K562 (cell line): ENCODE results near the gene IRF2BP2. TPM values are rescaled to one million over a fixed set of nuclear protein-coding genes. Genes with fewer than 3 reads are reported as not detected.
A peak's percentile ranks its signal among the peaks of the same experiment; 100 is the strongest.

Experiments
- AFF1 ChIP-seq, 2 experiments: fragments of 450-650 bp; IDR thresholded peaks; 2 replicates each; pipeline ENCODE4 v1.6.1; 2018; ENCODE audit warnings: mild to moderate bottlenecking in 2 of 2, low read depth in 1 of 2; ENCODE audit not compliant: partially characterized antibody in 2 of 2
- GTF2A2 ChIP-seq: IDR thresholded peaks from 2 replicates; pipeline ENCODE4 v1.6.1; 2016; ENCODE audit warnings: mild to moderate bottlenecking, missing genetic modification characterization, missing compliant biosample characterization
- HDAC8 ChIP-seq: fragments of 450-650 bp; IDR thresholded peaks from 2 replicates; pipeline ENCODE4 v1.6.1; 2016; ENCODE audit warnings: mild to moderate bottlenecking, missing genetic modification characterization, moderate library complexity, missing compliant biosample characterization
- IFI16 ChIP-seq: fragments of 250-450 bp; sonication (Bioruptor Pico); IDR thresholded peaks from 2 replicates; pipeline ENCODE4 v2.1.2; 2022; ENCODE audit warnings: mild to moderate bottlenecking, inconsistent platforms
- MEIS2 ChIP-seq: fragments of 450-650 bp; IDR thresholded peaks from 2 replicates; pipeline ENCODE4 v1.6.1; 2014; ENCODE audit warnings: mild to moderate bottlenecking; ENCODE audit not compliant: partially characterized antibody
- NFE2 ChIP-seq: IDR thresholded peaks from 2 replicates; pipeline ENCODE4 v1.6.1; 2014; ENCODE audit warnings: antibody characterized with exemption, low read depth
- PHB ChIP-seq: fragments of 250-450 bp; sonication (Bioruptor Pico); IDR thresholded peaks from 2 replicates; pipeline ENCODE4 v1.5.0; 2021
- PHF21A ChIP-seq: fragments of 450-650 bp; IDR thresholded peaks from 2 replicates; pipeline ENCODE4 v1.6.1; 2017; ENCODE audit warnings: low read depth, borderline replicate concordance
- PREB ChIP-seq: sonication (generic); formaldehyde crosslinking; IDR thresholded peaks from 2 replicates; pipeline ENCODE4 v1.8.1; 2023; ENCODE audit warnings: mild to moderate bottlenecking, missing genetic modification reagents
- PYGO2 ChIP-seq: fragments of 450-650 bp; IDR thresholded peaks from 2 replicates; pipeline ENCODE4 v1.6.1; 2016; ENCODE audit warnings: mild to moderate bottlenecking, missing genetic modification characterization, moderate library complexity, missing compliant biosample characterization
- SP2 ChIP-seq: IDR thresholded peaks from 2 replicates; pipeline ENCODE4 v1.6.1; 2011; ENCODE audit warnings: mild to moderate bottlenecking, low read depth, low read length, moderate library complexity; ENCODE audit not compliant: poor library complexity, severe bottlenecking; ENCODE audit errors: extremely low read depth
- SRF ChIP-seq, 2 experiments: fragments of 250-450, 450-650 bp in 1 of 2; sonication (Bioruptor Pico) in 1 of 2; sonication (generic) in 1 of 2; formaldehyde crosslinking; IDR thresholded peaks; 2 replicates each; pipeline versions ENCODE4 v1.5.0 to v1.5.1; 2020 to 2022; ENCODE audit warnings: mild to moderate bottlenecking in 1 of 2, missing genetic modification reagents in 1 of 2
- STAT5A ChIP-seq: IDR thresholded peaks from 2 replicates; pipeline ENCODE4 v1.6.1; 2012; ENCODE audit warnings: low read length, inconsistent platforms, borderline replicate concordance
- TAF9B ChIP-seq: fragments of 450-650 bp; IDR thresholded peaks from 2 replicates; pipeline ENCODE4 v1.6.1; 2018; ENCODE audit warnings: mild to moderate bottlenecking; ENCODE audit not compliant: partially characterized antibody
- TCF7 ChIP-seq: sonication (generic); IDR thresholded peaks from 2 replicates; pipeline ENCODE4 v1.6.1; 2016; ENCODE audit warnings: antibody characterized with exemption, borderline replicate concordance
- ZFX ChIP-seq: sonication (generic); formaldehyde crosslinking; IDR thresholded peaks from 2 replicates; pipeline ENCODE4 v1.8.0; 2022; ENCODE audit warnings: mild to moderate bottlenecking, missing genetic modification reagents, moderate library complexity
- ZNF232 ChIP-seq: sonication (generic); formaldehyde crosslinking; IDR thresholded peaks from 2 replicates; pipeline ENCODE4 v1.8.0; 2022; ENCODE audit warnings: mild to moderate bottlenecking, missing genetic modification reagents
- ZNF324 ChIP-seq: fragments of 250-450 bp; sonication (Bioruptor Pico); IDR thresholded peaks from 2 replicates; pipeline ENCODE4 v1.4.0; 2020; ENCODE audit warnings: mild to moderate bottlenecking
- ZNF639 ChIP-seq, 2 experiments: fragments of 200-800 bp in 1 of 2; sonication (Bioruptor generic) in 1 of 2; sonication (generic) in 1 of 2; formaldehyde crosslinking in 1 of 2; IDR thresholded peaks in 1 of 2; conservative IDR thresholded peaks in 1 of 2; 2 replicates each; pipeline versions ENCODE4 v1.5.0 to v1.6.1; 2016 to 2020; ENCODE audit warnings: missing compliant biosample characterization in 1 of 2, missing genetic modification characterization in 1 of 2, missing genetic modification reagents in 1 of 2
- polyA plus RNA-seq, 8 experiments: library from polyadenylated mRNA; depleted of rRNA in 4 of 8; stranded (reverse) in 5 of 8; unstranded in 3 of 8; fragments of >200 nt; fragmentation: Nextera tagmentation in 2 of 8; fragmentation: Illumina TruSeq in 1 of 8; extraction: Ambion mirVana in 2 of 8; extraction: Trizol in 1 of 8; gene quantifications; 2 replicates each; pipeline versions ENCODE4 v1.2.1 to v1.2.3, GENCODE V29; 2011 to 2014; ENCODE audit warnings: inconsistent platforms in 1 of 8, missing spikeins in 1 of 8
- total RNA-seq, 7 experiments: library from RNA; depleted of rRNA in 6 of 7; stranded (reverse); fragments of >200 nt in 6 of 7; fragmentation: Illumina TruSeq in 2 of 7; extraction: Trizol in 2 of 7; gene quantifications; 2 replicates each; pipeline versions ENCODE4 v1.2.1 to v1.2.3, GENCODE V29; 2011 to 2021; ENCODE audit warnings: low replicate concordance in 1 of 7

Gene IRF2BP2
- total and polyA plus RNA-seq, 9 of the 15 experiments (the other 6 are each of a cell fraction or from before 2014, with no cell fraction given) = 7.7 to 68.6 (median 22.1) TPM

GRCh38 chr1:234608025-234608910 lies 1.7 kb downstream of the IRF2BP2 start (continued):
- TF ChIP-seq STAT5A (peak; percentile 32; the same call in 1 of the 2 replicates), IFI16 (CRISPR knock-in tag) (no peak), ZNF324 (CRISPR knock-in tag) (peak; percentile 76), NFE2 (peak; percentile 67), PYGO2 (tag) (no peak), TAF9B (peak; percentile 96), GTF2A2 (tag) (no peak), PHF21A (0 out of 2 replicates have a peak, but pooled peaks have one; percentile 28), MEIS2 (no peak), TCF7 (no peak), SP2 (no peak), ZFX (CRISPR knock-in tag) (peak; percentile 90), HDAC8 (tag) (peak; percentile 48; the same call in 1 of the 2 replicates), PREB (CRISPR knock-in tag) (no peak), AFF1 (IDR thresholded peaks at IDR 0.05; ENCODE audit: low read depth in 1 of 2, partially characterized antibody in 2 of 2) (peak; percentile 87 to 97), PHB (CRISPR knock-in tag) (no peak), ZNF639 (CRISPR knock-in tag; conservative IDR thresholded peaks at IDR 0.05 in 1 of 2, IDR thresholded peaks at IDR 0.05 in 1 of 2) (peak in 1 of 2 experiments; percentile 58; a peak in 1 of 4 replicates), ZNF232 (CRISPR knock-in tag) (peak; percentile 36; the same call in 1 of the 2 replicates), SRF (CRISPR knock-in tag; IDR thresholded peaks at IDR 0.05) (no peak)
